ENCODE measurements around the gene IL1RAPL1.

Gene IL1RAPL1

GRCh38 chrX:29659911-29660310 is 1072.7 kb downstream of the IL1RAPL1 start:
- Histone ChIP-seq H3K36me3 (ENCODE audit: control insufficient read depth in 4 of 4, insufficient read depth in 4 of 4, low read length in 3 of 4) (no peaks in the 10 kb centered on the region), H3K4me3 (ENCODE audit: control insufficient read depth in 1 of 7, extremely low read depth in 1 of 7, insufficient read depth in 4 of 7, low read depth in 2 of 7, low read length in 6 of 7) (no peak overlapping the region), H3K4me1 (ENCODE audit: control extremely low read depth in 1 of 4, control insufficient read depth in 4 of 4, insufficient read depth in 4 of 4, low read length in 3 of 4) (no peaks in the 10 kb centered on the region), H3K9me3 (ENCODE audit: control extremely low read depth in 1 of 5, control insufficient read depth in 4 of 5, insufficient read depth in 2 of 5, low read depth in 1 of 5, low read length in 4 of 5) (no peaks in the 10 kb centered on the region), H3K27me3 (replicated peaks in 2 of 5; ENCODE audit: control insufficient read depth in 4 of 5, insufficient read depth in 5 of 5, low read length in 4 of 5) (no peaks in the 10 kb centered on the region), H3K27ac (ENCODE audit: insufficient read depth in 1 of 2, low read depth in 1 of 2, low read length in 2 of 2, poor library complexity in 1 of 2, severe bottlenecking in 2 of 2) (no peak overlapping the region)
- no peak for DNase-seq
- whole genome bisulfite sequencing (ENCODE audit: insufficient coverage) = 73% methylated on average over 4 of the region's 4 CpGs
- ChIA-PET CTCF (no interaction called here), POLR2A (no interaction called here)

GRCh38 chrX:29661290-29661689 is 1074.0 kb downstream of the IL1RAPL1 start:
- DNase-seq = no peak
- no peaks in the 10 kb centered on the region for H3K27me3 ChIP-seq (replicated peaks in 2 of 5; ENCODE audit: control insufficient read depth in 4 of 5, insufficient read depth in 5 of 5, low read length in 4 of 5)
- no peaks in the 10 kb centered on the region for H3K9me3 ChIP-seq (ENCODE audit: control extremely low read depth in 1 of 5, control insufficient read depth in 4 of 5, insufficient read depth in 2 of 5, low read depth in 1 of 5, low read length in 4 of 5)
- no peak overlapping the region for H3K27ac ChIP-seq (ENCODE audit: insufficient read depth in 1 of 2, low read depth in 1 of 2, low read length in 2 of 2, poor library complexity in 1 of 2, severe bottlenecking in 2 of 2)
- no peaks in the 10 kb centered on the region for H3K36me3 ChIP-seq (ENCODE audit: control insufficient read depth in 4 of 4, insufficient read depth in 4 of 4, low read length in 3 of 4)
- ChIA-PET CTCF (no interaction called here), POLR2A (no interaction called here)
- H3K4me1 ChIP-seq (ENCODE audit: control extremely low read depth in 1 of 4, control insufficient read depth in 4 of 4, insufficient read depth in 4 of 4, low read length in 3 of 4) = no peaks in the 10 kb centered on the region
- H3K4me3 ChIP-seq (ENCODE audit: control insufficient read depth in 1 of 7, extremely low read depth in 1 of 7, insufficient read depth in 4 of 7, low read depth in 2 of 7, low read length in 6 of 7) = no peak overlapping the region

GRCh38 chrX:29662101-29662500 is 1074.9 kb downstream of the IL1RAPL1 start:
- H3K36me3 ChIP-seq (ENCODE audit: control insufficient read depth in 4 of 4, insufficient read depth in 4 of 4, low read length in 3 of 4) = no peaks in the 10 kb centered on the region
- no peak overlapping the region for H3K27ac ChIP-seq (ENCODE audit: insufficient read depth in 1 of 2, low read depth in 1 of 2, low read length in 2 of 2, poor library complexity in 1 of 2, severe bottlenecking in 2 of 2)
- no peak overlapping the region for H3K4me3 ChIP-seq (ENCODE audit: control insufficient read depth in 1 of 7, extremely low read depth in 1 of 7, insufficient read depth in 4 of 7, low read depth in 2 of 7, low read length in 6 of 7)
- no peaks in the 10 kb centered on the region for H3K27me3 ChIP-seq (replicated peaks in 2 of 5; ENCODE audit: control insufficient read depth in 4 of 5, insufficient read depth in 5 of 5, low read length in 4 of 5)
- no peaks in the 10 kb centered on the region for H3K4me1 ChIP-seq (ENCODE audit: control extremely low read depth in 1 of 4, control insufficient read depth in 4 of 4, insufficient read depth in 4 of 4, low read length in 3 of 4)
- ChIA-PET CTCF (no interaction called here), POLR2A (no interaction called here)
- no peak for DNase-seq
- H3K9me3 ChIP-seq (ENCODE audit: control extremely low read depth in 1 of 5, control insufficient read depth in 4 of 5, insufficient read depth in 2 of 5, low read depth in 1 of 5, low read length in 4 of 5) = no peaks in the 10 kb centered on the region

- no peak overlapping the region for H3K27ac ChIP-seq (ENCODE audit: insufficient read depth in 1 of 2, low read depth in 1 of 2, low read length in 2 of 2, poor library complexity in 1 of 2, severe bottlenecking in 2 of 2)
- H3K36me3 ChIP-seq (ENCODE audit: control insufficient read depth in 4 of 4, insufficient read depth in 4 of 4, low read length in 3 of 4) = no peaks in the 10 kb centered on the region
- ChIA-PET CTCF (no interaction called here), POLR2A (no interaction called here)
- no peaks in the 10 kb centered on the region for H3K4me1 ChIP-seq (ENCODE audit: control extremely low read depth in 1 of 4, control insufficient read depth in 4 of 4, insufficient read depth in 4 of 4, low read length in 3 of 4)
- WGBS (ENCODE audit: insufficient coverage) = 55% methylated on average over 2 of the region's 4 CpGs
- DNase-seq = no peak
- H3K9me3 ChIP-seq (ENCODE audit: control extremely low read depth in 1 of 5, control insufficient read depth in 4 of 5, insufficient read depth in 2 of 5, low read depth in 1 of 5, low read length in 4 of 5) = no peaks in the 10 kb centered on the region
- no peaks in the 10 kb centered on the region for H3K27me3 ChIP-seq (replicated peaks in 2 of 5; ENCODE audit: control insufficient read depth in 4 of 5, insufficient read depth in 5 of 5, low read length in 4 of 5)
- H3K4me3 ChIP-seq (ENCODE audit: control insufficient read depth in 1 of 7, extremely low read depth in 1 of 7, insufficient read depth in 4 of 7, low read depth in 2 of 7, low read length in 6 of 7) = no peak overlapping the region
These were observed 1075.7 kb downstream of the IL1RAPL1 start for GRCh38 chrX:29662759-29663503.

GRCh38 chrX:29665532-29665931 is 1078.3 kb downstream of the IL1RAPL1 start:
- DNase-seq = no peak
- WGBS (ENCODE audit: insufficient coverage) = 100% methylated on average over 1 of the region's 1 CpG
- Histone ChIP-seq H3K4me3 (ENCODE audit: control insufficient read depth in 1 of 7, extremely low read depth in 1 of 7, insufficient read depth in 4 of 7, low read depth in 2 of 7, low read length in 6 of 7) (no peak overlapping the region), H3K27ac (ENCODE audit: insufficient read depth in 1 of 2, low read depth in 1 of 2, low read length in 2 of 2, poor library complexity in 1 of 2, severe bottlenecking in 2 of 2) (no peak overlapping the region), H3K27me3 (replicated peaks in 2 of 5; ENCODE audit: control insufficient read depth in 4 of 5, insufficient read depth in 5 of 5, low read length in 4 of 5) (no peaks in the 10 kb centered on the region), H3K36me3 (ENCODE audit: control insufficient read depth in 4 of 4, insufficient read depth in 4 of 4, low read length in 3 of 4) (no peaks in the 10 kb centered on the region), H3K9me3 (ENCODE audit: control extremely low read depth in 1 of 5, control insufficient read depth in 4 of 5, insufficient read depth in 2 of 5, low read depth in 1 of 5, low read length in 4 of 5) (no peaks in the 10 kb centered on the region), H3K4me1 (ENCODE audit: control extremely low read depth in 1 of 4, control insufficient read depth in 4 of 4, insufficient read depth in 4 of 4, low read length in 3 of 4) (no peaks in the 10 kb centered on the region)
- ChIA-PET CTCF (no interaction called here), POLR2A (no interaction called here)

- no CpG with 5 or more reads among the region's 5 CpGs for WGBS (ENCODE audit: insufficient coverage)
- no peak overlapping the region for H3K4me3 ChIP-seq (ENCODE audit: control insufficient read depth in 1 of 7, extremely low read depth in 1 of 7, insufficient read depth in 4 of 7, low read depth in 2 of 7, low read length in 6 of 7)
- ChIA-PET CTCF (no interaction called here), POLR2A (no interaction called here)
- H3K36me3 ChIP-seq (ENCODE audit: control insufficient read depth in 4 of 4, insufficient read depth in 4 of 4, low read length in 3 of 4) = no peaks in the 10 kb centered on the region
- H3K27me3 ChIP-seq (replicated peaks in 2 of 5; ENCODE audit: control insufficient read depth in 4 of 5, insufficient read depth in 5 of 5, low read length in 4 of 5) = no peaks in the 10 kb centered on the region
- no peaks in the 10 kb centered on the region for H3K9me3 ChIP-seq (ENCODE audit: control extremely low read depth in 1 of 5, control insufficient read depth in 4 of 5, insufficient read depth in 2 of 5, low read depth in 1 of 5, low read length in 4 of 5)
- no peak overlapping the region for H3K27ac ChIP-seq (ENCODE audit: insufficient read depth in 1 of 2, low read depth in 1 of 2, low read length in 2 of 2, poor library complexity in 1 of 2, severe bottlenecking in 2 of 2)
- no peak for DNase-seq
- H3K4me1 ChIP-seq (ENCODE audit: control extremely low read depth in 1 of 4, control insufficient read depth in 4 of 4, insufficient read depth in 4 of 4, low read length in 3 of 4) = no peaks in the 10 kb centered on the region
These were observed 1079.1 kb downstream of the IL1RAPL1 start for GRCh38 chrX:29666366-29666765.

- Histone ChIP-seq H3K4me1 (ENCODE audit: control extremely low read depth in 1 of 4, control insufficient read depth in 4 of 4, insufficient read depth in 4 of 4, low read length in 3 of 4) (no peaks in the 10 kb centered on the region), H3K36me3 (ENCODE audit: control insufficient read depth in 4 of 4, insufficient read depth in 4 of 4, low read length in 3 of 4) (no peaks in the 10 kb centered on the region), H3K27me3 (replicated peaks in 2 of 5; ENCODE audit: control insufficient read depth in 4 of 5, insufficient read depth in 5 of 5, low read length in 4 of 5) (no peaks in the 10 kb centered on the region), H3K27ac (ENCODE audit: insufficient read depth in 1 of 2, low read depth in 1 of 2, low read length in 2 of 2, poor library complexity in 1 of 2, severe bottlenecking in 2 of 2) (no peak overlapping the region), H3K9me3 (ENCODE audit: control extremely low read depth in 1 of 5, control insufficient read depth in 4 of 5, insufficient read depth in 2 of 5, low read depth in 1 of 5, low read length in 4 of 5) (no peaks in the 10 kb centered on the region), H3K4me3 (ENCODE audit: control insufficient read depth in 1 of 7, extremely low read depth in 1 of 7, insufficient read depth in 4 of 7, low read depth in 2 of 7, low read length in 6 of 7) (no peak overlapping the region)
- ChIA-PET POLR2A (no interaction called here), CTCF (no interaction called here)
- no peak for DNase-seq
- WGBS (ENCODE audit: insufficient coverage) = 90% methylated on average over 3 of the region's 5 CpGs
These were observed 1084.2 kb downstream of the IL1RAPL1 start for GRCh38 chrX:29671421-29671820.
